Measurements from ENCODE around the gene TCF3.

DNA sequence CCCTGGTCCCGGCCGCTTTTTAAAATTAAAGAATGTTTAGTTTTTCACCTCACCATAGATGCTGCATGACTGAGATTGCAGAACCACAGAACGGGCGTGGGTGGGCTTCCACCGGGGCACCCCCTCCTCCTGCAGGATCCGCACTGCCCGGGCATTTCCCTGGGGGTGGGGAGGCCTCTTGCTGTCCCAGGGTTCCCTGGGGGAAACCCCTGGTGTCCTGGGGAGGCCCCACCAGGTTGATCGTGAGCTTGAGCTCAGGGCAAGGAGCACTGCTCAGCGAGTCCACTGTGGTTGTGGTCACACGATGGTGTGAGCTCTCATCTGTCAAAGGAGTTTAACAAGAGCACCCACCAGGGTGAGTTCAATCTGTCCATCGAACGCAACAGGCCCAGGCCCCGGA lies 11.4 kb upstream of the TCF3 start:
- TF ChIP-seq, protein P1, sequence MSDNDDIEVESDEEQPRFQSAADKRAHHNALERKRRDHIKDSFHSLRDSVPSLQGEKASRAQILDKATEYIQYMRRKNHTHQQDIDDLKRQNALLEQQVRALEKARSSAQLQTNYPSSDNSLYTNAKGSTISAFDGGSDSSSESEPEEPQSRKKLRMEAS (IDR thresholded peaks at IDR 0.05) = no peak
- TF ChIP-seq, protein P2, sequence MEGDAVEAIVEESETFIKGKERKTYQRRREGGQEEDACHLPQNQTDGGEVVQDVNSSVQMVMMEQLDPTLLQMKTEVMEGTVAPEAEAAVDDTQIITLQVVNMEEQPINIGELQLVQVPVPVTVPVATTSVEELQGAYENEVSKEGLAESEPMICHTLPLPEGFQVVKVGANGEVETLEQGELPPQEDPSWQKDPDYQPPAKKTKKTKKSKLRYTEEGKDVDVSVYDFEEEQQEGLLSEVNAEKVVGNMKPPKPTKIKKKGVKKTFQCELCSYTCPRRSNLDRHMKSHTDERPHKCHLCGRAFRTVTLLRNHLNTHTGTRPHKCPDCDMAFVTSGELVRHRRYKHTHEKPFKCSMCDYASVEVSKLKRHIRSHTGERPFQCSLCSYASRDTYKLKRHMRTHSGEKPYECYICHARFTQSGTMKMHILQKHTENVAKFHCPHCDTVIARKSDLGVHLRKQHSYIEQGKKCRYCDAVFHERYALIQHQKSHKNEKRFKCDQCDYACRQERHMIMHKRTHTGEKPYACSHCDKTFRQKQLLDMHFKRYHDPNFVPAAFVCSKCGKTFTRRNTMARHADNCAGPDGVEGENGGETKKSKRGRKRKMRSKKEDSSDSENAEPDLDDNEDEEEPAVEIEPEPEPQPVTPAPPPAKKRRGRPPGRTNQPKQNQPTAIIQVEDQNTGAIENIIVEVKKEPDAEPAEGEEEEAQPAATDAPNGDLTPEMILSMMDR (IDR thresholded peaks at IDR 0.05 in 2 of 3, conservative IDR thresholded peaks at IDR 0.05 in 1 of 3; ENCODE audit: borderline replicate concordance in 1 of 3, insufficient read depth in 1 of 3, low read depth in 2 of 3, low read length in 2 of 3) = no peak
- TF ChIP-seq CBX3 (IDR thresholded peaks at IDR 0.05; ENCODE audit: low read depth) (no peak), EZH2 (IDR thresholded peaks at IDR 0.05) (no peak), POLR2AphosphoS5 (IDR thresholded peaks at IDR 0.05; ENCODE audit: low read depth, low read length) (no peak), ZNF274 (IDR thresholded peaks at IDR 0.05; ENCODE audit: low read depth, low read length) (no peak), SIN3A (IDR thresholded peaks at IDR 0.05; ENCODE audit: low read depth) (no peak), POLR2A (IDR thresholded peaks at IDR 0.05; ENCODE audit: borderline replicate concordance, extremely low read depth, insufficient read depth, insufficient read length) (no peak)
- TF ChIP-seq, protein P3, sequence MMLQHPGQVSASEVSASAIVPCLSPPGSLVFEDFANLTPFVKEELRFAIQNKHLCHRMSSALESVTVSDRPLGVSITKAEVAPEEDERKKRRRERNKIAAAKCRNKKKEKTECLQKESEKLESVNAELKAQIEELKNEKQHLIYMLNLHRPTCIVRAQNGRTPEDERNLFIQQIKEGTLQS (IDR thresholded peaks at IDR 0.05) = no peak
- TF ChIP-seq, protein P4, sequence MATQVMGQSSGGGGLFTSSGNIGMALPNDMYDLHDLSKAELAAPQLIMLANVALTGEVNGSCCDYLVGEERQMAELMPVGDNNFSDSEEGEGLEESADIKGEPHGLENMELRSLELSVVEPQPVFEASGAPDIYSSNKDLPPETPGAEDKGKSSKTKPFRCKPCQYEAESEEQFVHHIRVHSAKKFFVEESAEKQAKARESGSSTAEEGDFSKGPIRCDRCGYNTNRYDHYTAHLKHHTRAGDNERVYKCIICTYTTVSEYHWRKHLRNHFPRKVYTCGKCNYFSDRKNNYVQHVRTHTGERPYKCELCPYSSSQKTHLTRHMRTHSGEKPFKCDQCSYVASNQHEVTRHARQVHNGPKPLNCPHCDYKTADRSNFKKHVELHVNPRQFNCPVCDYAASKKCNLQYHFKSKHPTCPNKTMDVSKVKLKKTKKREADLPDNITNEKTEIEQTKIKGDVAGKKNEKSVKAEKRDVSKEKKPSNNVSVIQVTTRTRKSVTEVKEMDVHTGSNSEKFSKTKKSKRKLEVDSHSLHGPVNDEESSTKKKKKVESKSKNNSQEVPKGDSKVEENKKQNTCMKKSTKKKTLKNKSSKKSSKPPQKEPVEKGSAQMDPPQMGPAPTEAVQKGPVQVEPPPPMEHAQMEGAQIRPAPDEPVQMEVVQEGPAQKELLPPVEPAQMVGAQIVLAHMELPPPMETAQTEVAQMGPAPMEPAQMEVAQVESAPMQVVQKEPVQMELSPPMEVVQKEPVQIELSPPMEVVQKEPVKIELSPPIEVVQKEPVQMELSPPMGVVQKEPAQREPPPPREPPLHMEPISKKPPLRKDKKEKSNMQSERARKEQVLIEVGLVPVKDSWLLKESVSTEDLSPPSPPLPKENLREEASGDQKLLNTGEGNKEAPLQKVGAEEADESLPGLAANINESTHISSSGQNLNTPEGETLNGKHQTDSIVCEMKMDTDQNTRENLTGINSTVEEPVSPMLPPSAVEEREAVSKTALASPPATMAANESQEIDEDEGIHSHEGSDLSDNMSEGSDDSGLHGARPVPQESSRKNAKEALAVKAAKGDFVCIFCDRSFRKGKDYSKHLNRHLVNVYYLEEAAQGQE (IDR thresholded peaks at IDR 0.05; ENCODE audit: low read depth) = no peak

Measured in HCT116 (cell line).